ENCODE measurements around the gene TSPAN17.

TSPAN17 gene

GRCh38 chr5:176621661-176622079 lies 25.6 kb upstream of the TSPAN17 start:
- DNase-seq (ENCODE audit: low read depth in 2 of 2), result no peak

- DNase-seq (ENCODE audit: low read depth in 2 of 2), result no peak
Measured at GRCh38 chr5:176624142-176624541, 23.1 kb upstream of the TSPAN17 start.

- no peak for DNase-seq (ENCODE audit: low read depth in 2 of 2)
Measured at GRCh38 chr5:176624938-176625337, 22.3 kb upstream of the TSPAN17 start.

- no peak for DNase-seq (ENCODE audit: low read depth in 2 of 2)
Measured at GRCh38 chr5:176625512-176625911, 21.8 kb upstream of the TSPAN17 start.

- DNase-seq (ENCODE audit: low read depth in 2 of 2), result no peak
Measured at GRCh38 chr5:176625966-176626875, 21.1 kb upstream of the TSPAN17 start.

GRCh38 chr5:176626876-176627236 lies 20.4 kb upstream of the TSPAN17 start:
- no peak for DNase-seq (ENCODE audit: low read depth in 2 of 2)

GRCh38 chr5:176627582-176627981 lies 19.7 kb upstream of the TSPAN17 start:
- DNase-seq (ENCODE audit: low read depth in 2 of 2), result no peak

GRCh38 chr5:176628406-176629228 lies 18.7 kb upstream of the TSPAN17 start:
- no peak for DNase-seq (ENCODE audit: low read depth in 2 of 2)

- no peak for DNase-seq (ENCODE audit: low read depth in 2 of 2)
Measured at GRCh38 chr5:176629317-176629852, 17.9 kb upstream of the TSPAN17 start.

- DNase-seq (ENCODE audit: low read depth in 2 of 2), result peak in 1 of 2 donors; percentile 27
Measured at GRCh38 chr5:176629853-176630680, 17.2 kb upstream of the TSPAN17 start, which contains the start of the genes EIF4E1B and SNCB. Gene EIF4E1B, plus strand, starts transcription at chr5:176630675. Its CDS starts 12,113 bp downstream, at chr5:176642788. Gene SNCB, minus strand, starts transcription at chr5:176630534. Its CDS starts 880 bp downstream, at chr5:176629654.

GRCh38 chr5:176630681-176631222 lies 16.5 kb upstream of the TSPAN17 start:
- DNase-seq (ENCODE audit: low read depth in 2 of 2), result no peak

- no peak for DNase-seq (ENCODE audit: low read depth in 2 of 2)
Measured at GRCh38 chr5:176631383-176632200, 15.7 kb upstream of the TSPAN17 start.

GRCh38 chr5:176632745-176633144 lies 14.5 kb upstream of the TSPAN17 start:
- no peak for DNase-seq (ENCODE audit: low read depth in 2 of 2)

- DNase-seq (ENCODE audit: low read depth in 2 of 2), result no peak
Measured at GRCh38 chr5:176633598-176633997, 13.7 kb upstream of the TSPAN17 start.

- DNase-seq (ENCODE audit: low read depth in 2 of 2), result no peak
Measured at GRCh38 chr5:176636426-176636825, 10.9 kb upstream of the TSPAN17 start.

GRCh38 chr5:176637556-176637955 lies 9.7 kb upstream of the TSPAN17 start:
- DNase-seq (ENCODE audit: low read depth in 2 of 2), result no peak

GRCh38 chr5:176638437-176638836 lies 8.8 kb upstream of the TSPAN17 start:
- DNase-seq (ENCODE audit: low read depth in 2 of 2), result no peak

- no peak for DNase-seq (ENCODE audit: low read depth in 2 of 2)
Measured at GRCh38 chr5:176639208-176639607, 8.1 kb upstream of the TSPAN17 start.

GRCh38 chr5:176639981-176640380 lies 7.3 kb upstream of the TSPAN17 start:
- DNase-seq (ENCODE audit: low read depth in 2 of 2), result no peak

GRCh38 chr5:176640616-176641015 lies 6.7 kb upstream of the TSPAN17 start:
- no peak for DNase-seq (ENCODE audit: low read depth in 2 of 2)
